ENCODE results near the gene NCLN. TPM values are rescaled to one million over a fixed set of nuclear protein-coding genes. Genes with fewer than 3 reads are reported as not detected.

The NCLN gene
- total and polyA plus RNA-seq, 9 of the 15 experiments (the other 6 are each of a cell fraction or from before 2014, with no cell fraction given): 3.8 to 126 (median 39.6) TPM

DNA sequence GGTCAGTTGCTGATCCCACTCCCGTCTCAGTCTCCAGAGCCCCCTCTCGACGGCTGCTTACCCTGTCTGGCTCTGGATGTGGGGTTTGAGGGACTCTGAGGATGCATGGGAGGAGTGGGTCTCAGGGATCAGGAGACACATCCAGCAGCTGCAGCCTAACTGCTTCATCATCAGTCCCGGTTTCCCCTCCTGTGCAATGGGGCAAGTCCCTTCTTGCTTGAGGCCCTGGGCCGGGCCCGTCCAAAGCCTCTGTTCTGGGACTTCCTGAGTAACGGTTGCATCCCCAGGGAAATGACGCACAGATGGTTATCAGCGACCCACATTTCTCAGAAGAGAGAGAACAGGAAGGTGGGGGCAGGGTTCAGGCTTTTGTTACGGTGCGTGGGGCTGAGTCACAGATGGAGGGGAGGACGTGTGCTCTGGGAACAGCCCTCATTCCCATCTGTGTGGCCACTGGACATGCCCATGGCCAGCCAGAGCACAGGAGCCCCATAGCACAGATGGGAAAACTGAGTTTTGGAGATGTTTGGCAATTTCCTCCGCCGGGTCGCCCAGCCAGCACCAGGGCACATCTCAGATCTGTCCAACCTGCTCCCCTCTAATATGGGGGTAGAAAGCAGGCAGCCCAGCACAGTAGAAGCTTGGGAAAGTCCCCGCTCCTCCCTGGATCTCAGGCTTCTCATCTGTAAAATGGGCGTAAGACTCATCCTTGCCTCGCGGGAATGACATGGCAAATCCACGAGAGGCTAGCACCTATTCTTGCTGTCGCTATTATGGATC lies 30.6 kb upstream of the NCLN start (continued):
- TF ChIP-seq HCFC1 (IDR thresholded peaks at IDR 0.05; ENCODE audit: low read depth, low read length) (peak; percentile 52), EP300 (IDR thresholded peaks at IDR 0.05; ENCODE audit: low read length) (peak; percentile 99), POLR2A (conservative IDR thresholded peaks at IDR 0.05) (peak; percentile 83), ZKSCAN3 (CRISPR knock-in tag; IDR thresholded peaks at IDR 0.05) (no peak), SRF (CRISPR knock-in tag; IDR thresholded peaks at IDR 0.05) (0 out of 4 replicates have a peak, but pooled peaks of 1 of the 2 experiments have one; percentile 65), CEBPB (tag; IDR thresholded peaks at IDR 0.05) (peak; percentile 69), NFRKB (IDR thresholded peaks at IDR 0.05; ENCODE audit: low read depth) (peak; percentile 93; the same call in 1 of the 2 replicates), ZNF592 (IDR thresholded peaks at IDR 0.05) (peak; percentile 76), RERE (CRISPR knock-in tag; IDR thresholded peaks at IDR 0.05; ENCODE audit: borderline replicate concordance) (no peak), ZNF239 (CRISPR knock-in tag; IDR thresholded peaks at IDR 0.05) (0 out of 2 replicates have a peak, but pooled peaks have one; percentile 11), ZNF395 (CRISPR knock-in tag; IDR thresholded peaks at IDR 0.05) (peak; percentile 35; the same call in 1 of the 2 replicates), SMARCE1 (IDR thresholded peaks at IDR 0.05) (peak; percentile 96), HNRNPK (IDR thresholded peaks at IDR 0.05; ENCODE audit: low read depth, low read length, poor library complexity, severe bottlenecking) (no peak), GABPB1 (CRISPR knock-in tag; IDR thresholded peaks at IDR 0.05) (peak; percentile 79), CREB1 (IDR thresholded peaks at IDR 0.05) (peak; percentile 77), CREB1 (CRISPR knock-in tag; IDR thresholded peaks at IDR 0.05) (peak; percentile 87), TBP (optimal IDR thresholded peaks at IDR 0.05; ENCODE audit: low read depth, low read length) (peak; percentile 51), MTA1 (IDR thresholded peaks at IDR 0.05; ENCODE audit: borderline replicate concordance) (peak; percentile 50; the same call in 1 of the 2 replicates)
